IPS-18a (cell line): Measurements from ENCODE around the gene STX8.

Experiments
- H3K27ac ChIP-seq: one replicate; pipeline ENCODE4 v1.5.1; 2013; ENCODE audit warnings: low read length
- H3K27me3 ChIP-seq: one replicate; pipeline ENCODE4 v1.6.1; 2013; ENCODE audit warnings: mild to moderate bottlenecking, low read length; ENCODE audit not compliant: control insufficient read depth, insufficient read depth
- H3K36me3 ChIP-seq: one replicate; pipeline ENCODE4 v1.6.1; 2013; ENCODE audit warnings: low read depth, low read length; ENCODE audit not compliant: control insufficient read depth
- H3K4me1 ChIP-seq: one replicate; pipeline ENCODE4 v1.6.1; 2013; ENCODE audit warnings: low read depth, low read length; ENCODE audit not compliant: control insufficient read depth
- H3K4me3 ChIP-seq: one replicate; pipeline ENCODE4 v1.5.1; 2013; ENCODE audit warnings: low read length
- H3K9ac ChIP-seq: one replicate; pipeline ENCODE4 v1.6.1; 2013; ENCODE audit warnings: mild to moderate bottlenecking, low read length, moderate library complexity
- H3K9me3 ChIP-seq: one replicate; pipeline ENCODE4 v1.6.1; 2013; ENCODE audit warnings: low read depth, low read length; ENCODE audit not compliant: control insufficient read depth

The STX8 gene

DNA sequence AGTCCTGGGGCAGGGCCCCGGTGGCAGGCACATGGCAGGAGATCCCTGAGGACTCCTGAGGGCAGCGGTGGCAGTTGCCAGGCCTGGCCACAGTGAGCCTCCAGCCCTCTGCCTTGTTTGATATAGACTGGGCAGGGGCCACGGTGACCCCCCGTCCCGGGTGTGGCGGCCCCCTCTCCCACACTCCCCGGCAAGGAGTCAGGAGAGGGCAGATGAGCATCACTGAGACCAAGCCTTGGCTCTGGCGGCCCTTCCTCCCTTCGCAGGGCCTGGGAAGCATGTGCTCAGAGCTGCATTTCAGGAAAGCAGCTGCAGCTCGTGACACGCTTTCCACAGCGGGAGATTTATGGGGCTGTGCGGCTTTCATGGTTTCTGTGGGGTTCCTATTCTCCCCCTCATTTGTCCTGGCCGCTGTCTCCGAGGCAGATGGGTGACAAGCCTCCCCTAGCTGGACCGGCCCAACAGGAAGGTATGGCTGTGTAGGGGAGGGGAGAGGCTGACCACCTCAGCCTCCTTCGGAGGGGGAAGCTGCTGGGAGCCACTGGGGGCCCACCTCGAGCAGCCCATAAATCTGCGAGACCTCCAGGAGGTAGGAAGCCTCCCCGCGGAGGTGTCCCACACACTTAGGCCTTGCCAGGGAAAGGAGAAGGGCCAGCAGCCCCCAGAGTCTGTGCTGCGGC lies 342.9 kb downstream of the STX8 start:
- no peak overlapping the region for H3K27ac ChIP-seq
- no peaks in the 10 kb centered on the region for H3K36me3 ChIP-seq
- H3K4me3 ChIP-seq, result no peak overlapping the region
- no peaks in the 10 kb centered on the region for H3K4me1 ChIP-seq
- H3K9me3 ChIP-seq, result no peaks in the 10 kb centered on the region
- no peak overlapping the region for H3K9ac ChIP-seq
- no peaks in the 10 kb centered on the region for H3K27me3 ChIP-seq

GRCh38 chr17:9232155-9232475 lies 343.5 kb downstream of the STX8 start:
- no peak overlapping the region for H3K9ac ChIP-seq
- H3K27me3 ChIP-seq, result no peaks in the 10 kb centered on the region
- no peak overlapping the region for H3K27ac ChIP-seq
- no peak overlapping the region for H3K4me3 ChIP-seq
- H3K9me3 ChIP-seq, result no peaks in the 10 kb centered on the region
- no peaks in the 10 kb centered on the region for H3K4me1 ChIP-seq
- H3K36me3 ChIP-seq, result no peaks in the 10 kb centered on the region

DNA sequence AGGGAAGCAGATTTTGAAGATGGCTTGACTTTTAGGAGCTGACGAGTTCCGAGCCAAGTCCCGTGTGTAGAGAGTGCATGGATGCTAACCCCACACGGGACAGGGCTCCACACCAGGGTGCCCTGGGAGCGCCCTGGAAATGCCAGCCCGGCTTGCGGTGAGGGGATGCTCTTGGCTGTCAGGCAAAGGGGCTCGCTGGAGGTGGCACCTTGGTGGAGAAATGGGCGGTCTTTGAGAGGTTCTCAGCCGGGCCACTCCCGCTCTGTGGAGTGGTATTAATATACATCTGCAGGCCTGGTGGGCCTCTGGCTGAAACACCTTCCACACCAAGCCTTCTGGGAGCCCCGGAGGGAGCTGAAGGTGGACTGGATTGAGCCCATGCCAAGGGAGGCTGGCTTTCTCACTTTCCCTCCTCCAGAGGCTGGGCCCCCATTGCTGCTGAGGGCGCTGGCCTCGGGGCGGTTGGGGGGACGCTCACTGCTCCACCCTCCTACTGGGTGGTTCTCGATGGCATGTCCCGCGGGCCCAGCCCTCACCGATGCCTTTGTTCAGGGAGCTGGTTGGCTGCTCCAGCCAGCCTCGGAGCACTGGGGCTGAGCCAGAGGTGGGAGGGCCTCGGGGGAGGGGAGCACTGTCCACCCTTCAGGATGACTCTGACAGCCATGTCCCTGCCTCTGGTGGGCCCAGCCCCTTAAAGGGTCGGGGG lies 344.0 kb downstream of the STX8 start:
- H3K9ac ChIP-seq, result no peak overlapping the region
- H3K4me1 ChIP-seq, result no peaks in the 10 kb centered on the region
- no peaks in the 10 kb centered on the region for H3K27me3 ChIP-seq
- no peaks in the 10 kb centered on the region for H3K9me3 ChIP-seq
- H3K36me3 ChIP-seq, result no peaks in the 10 kb centered on the region
- no peak overlapping the region for H3K4me3 ChIP-seq
- H3K27ac ChIP-seq, result no peak overlapping the region

- no peak overlapping the region for H3K9ac ChIP-seq
- no peaks in the 10 kb centered on the region for H3K27me3 ChIP-seq
- H3K27ac ChIP-seq, result no peak overlapping the region
Measured at GRCh38 chr17:9230861-9231260, 344.8 kb downstream of the STX8 start.

DNA sequence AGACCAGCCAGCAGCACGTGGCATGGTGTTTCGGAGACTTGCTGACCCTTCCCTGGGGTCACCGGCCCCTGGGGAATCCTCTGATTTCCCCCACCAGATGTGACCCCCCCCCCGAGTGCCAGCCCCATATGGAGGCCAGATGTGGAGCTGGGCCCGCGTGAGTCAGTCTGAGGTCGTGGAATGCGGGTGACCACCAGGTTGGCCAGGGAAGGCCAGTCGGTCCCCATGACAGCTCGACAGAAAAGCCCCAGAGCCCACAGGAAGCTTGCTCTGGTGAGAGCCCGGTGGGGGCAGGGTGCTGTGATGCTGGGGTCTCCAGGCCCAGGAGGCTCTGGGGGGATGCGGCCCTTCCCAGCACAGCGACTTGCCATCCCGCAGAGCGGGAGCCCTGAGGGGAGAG lies 345.3 kb downstream of the STX8 start:
- Histone ChIP-seq H3K27ac (no peak overlapping the region), H3K27me3 (no peaks in the 10 kb centered on the region), H3K4me3 (no peak overlapping the region), H3K36me3 (no peaks in the 10 kb centered on the region), H3K9me3 (no peaks in the 10 kb centered on the region), H3K9ac (no peak overlapping the region), H3K4me1 (peaks cover 3% of the 10 kb centered on the region)

More at GRCh38 chr17:9230861-9231260, 344.8 kb downstream of the STX8 start:
- no peaks in the 10 kb centered on the region for H3K9me3 ChIP-seq
- peaks cover 3% of the 10 kb centered on the region for H3K4me1 ChIP-seq
- no peaks in the 10 kb centered on the region for H3K36me3 ChIP-seq
- no peak overlapping the region for H3K4me3 ChIP-seq

- Histone ChIP-seq H3K9me3 (no peaks in the 10 kb centered on the region), H3K9ac (no peak overlapping the region), H3K27me3 (no peaks in the 10 kb centered on the region), H3K4me3 (no peak overlapping the region), H3K4me1 (peaks cover 3% of the 10 kb centered on the region), H3K27ac (no peak overlapping the region), H3K36me3 (no peaks in the 10 kb centered on the region)
Measured at GRCh38 chr17:9229826-9230201, 345.8 kb downstream of the STX8 start.

DNA sequence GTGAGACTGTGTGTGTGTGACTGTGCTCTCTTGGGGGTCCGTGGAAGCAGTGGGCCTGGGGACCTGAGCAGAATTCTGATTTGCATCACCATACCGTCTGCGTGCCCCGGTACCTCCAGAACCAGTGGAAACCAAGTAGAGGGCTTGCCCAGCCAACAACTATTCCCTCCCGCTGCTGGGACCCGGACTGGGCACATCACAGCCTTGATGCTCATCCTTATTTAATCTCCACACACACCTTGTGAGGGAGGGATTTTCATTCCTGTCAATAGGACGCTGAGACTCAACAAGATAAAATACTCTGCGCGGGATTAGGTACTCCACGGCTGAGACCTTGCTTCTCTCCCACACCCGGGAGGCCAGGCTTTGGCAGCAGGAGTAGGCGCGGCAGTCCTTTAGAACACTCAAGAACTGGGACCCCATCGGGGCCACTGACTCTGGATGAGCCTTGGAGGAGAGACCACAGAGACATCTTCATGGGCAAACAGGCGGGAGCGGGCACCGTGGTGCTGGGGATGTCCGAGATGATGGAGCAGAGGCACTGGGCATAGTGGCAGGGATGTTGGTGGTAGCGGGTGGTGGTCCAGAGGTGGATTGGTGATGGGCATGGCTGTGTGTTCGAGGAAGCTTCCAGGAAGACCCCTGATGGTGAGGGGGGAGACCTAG lies 346.3 kb downstream of the STX8 start:
- no peak overlapping the region for H3K27ac ChIP-seq
- no peak overlapping the region for H3K4me3 ChIP-seq
- no peaks in the 10 kb centered on the region for H3K9me3 ChIP-seq
- peaks cover 3% of the 10 kb centered on the region for H3K4me1 ChIP-seq
- H3K36me3 ChIP-seq, result no peaks in the 10 kb centered on the region
- H3K27me3 ChIP-seq, result no peaks in the 10 kb centered on the region
- H3K9ac ChIP-seq, result no peak overlapping the region

- peaks cover 3% of the 10 kb centered on the region for H3K4me1 ChIP-seq
- H3K4me3 ChIP-seq, result no peak overlapping the region
- H3K27me3 ChIP-seq, result no peaks in the 10 kb centered on the region
- H3K27ac ChIP-seq, result no peak overlapping the region
- H3K36me3 ChIP-seq, result no peaks in the 10 kb centered on the region
- no peaks in the 10 kb centered on the region for H3K9me3 ChIP-seq
- H3K9ac ChIP-seq, result no peak overlapping the region
Measured at GRCh38 chr17:9228408-9229159, 347.0 kb downstream of the STX8 start.

- Histone ChIP-seq H3K4me3 (no peak overlapping the region), H3K9ac (no peak overlapping the region), H3K9me3 (no peaks in the 10 kb centered on the region), H3K27me3 (no peaks in the 10 kb centered on the region), H3K4me1 (peaks cover 3% of the 10 kb centered on the region), H3K36me3 (no peaks in the 10 kb centered on the region), H3K27ac (no peak overlapping the region)
Measured at GRCh38 chr17:9227819-9228407, 347.7 kb downstream of the STX8 start.

GRCh38 chr17:9226794-9227135 lies 348.9 kb downstream of the STX8 start:
- no peaks in the 10 kb centered on the region for H3K36me3 ChIP-seq
- no peak overlapping the region for H3K4me3 ChIP-seq
- no peak overlapping the region for H3K27ac ChIP-seq
- H3K9ac ChIP-seq, result no peak overlapping the region
- H3K9me3 ChIP-seq, result no peaks in the 10 kb centered on the region
- no peaks in the 10 kb centered on the region for H3K27me3 ChIP-seq
- peaks cover 3% of the 10 kb centered on the region for H3K4me1 ChIP-seq

DNA sequence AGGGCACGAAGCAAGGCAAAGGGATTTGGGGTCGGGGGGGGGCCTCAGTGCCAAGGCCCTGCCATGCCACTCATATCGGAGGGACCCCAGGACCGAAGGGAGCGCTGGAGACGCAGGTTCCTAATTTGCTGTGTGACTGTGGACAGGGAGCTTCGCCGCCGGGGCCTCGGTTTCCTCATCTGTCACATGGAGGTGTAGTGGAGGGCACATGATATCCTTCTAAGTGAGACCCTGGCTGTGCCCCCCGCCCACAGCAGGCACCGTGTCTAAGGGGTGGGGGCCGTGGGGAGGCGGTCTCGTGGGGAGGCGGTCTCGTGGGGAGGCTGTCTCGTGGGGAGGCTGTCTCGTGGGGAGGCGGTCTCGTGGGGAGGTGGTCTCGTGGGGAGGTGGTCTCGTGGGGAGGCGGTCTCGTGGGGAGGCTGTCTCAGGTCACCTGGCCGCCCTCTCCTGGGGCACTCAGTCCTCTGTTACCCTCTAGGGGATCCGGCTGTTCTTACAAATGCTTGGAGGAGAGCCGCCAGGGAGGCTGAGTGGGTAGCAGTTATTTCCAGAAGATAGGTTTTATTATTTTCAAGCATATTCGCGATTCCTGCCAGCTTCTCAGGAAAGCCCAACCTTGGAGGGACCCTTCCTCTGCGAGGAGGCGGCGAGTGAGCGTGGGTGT lies 349.4 kb downstream of the STX8 start:
- H3K36me3 ChIP-seq, result no peaks in the 10 kb centered on the region
- H3K4me3 ChIP-seq, result no peak overlapping the region
- H3K9ac ChIP-seq, result no peak overlapping the region

More for the DNA sequence above, 349.4 kb downstream of the STX8 start:
- Histone ChIP-seq H3K4me1 (peaks cover 7% of the 10 kb centered on the region), H3K9me3 (no peaks in the 10 kb centered on the region), H3K27me3 (no peaks in the 10 kb centered on the region), H3K27ac (no peak overlapping the region)
